Inflammatory macrophage treated with lipopolysaccharide for 4 hours (primary cell): Measurements from ENCODE around the gene ADGRB3.
A peak's percentile ranks its signal among the peaks of the same experiment; 100 is the strongest.
"Not testable (repeated sequence)": the region's sequence is repeated elsewhere in the genome, so short reads cannot be mapped to it uniquely, and the experiment has no call there.

Experiments
- DNase-seq: peaks from one replicate; pipeline ENCODE4 v3.0.0-alpha.2; 2020

The ADGRB3 gene

GRCh38 chr6:68852791-68853190 is 217.7 kb downstream of the ADGRB3 start:
- DNase-seq: no peak

- DNase-seq: no peak
Observed at GRCh38 chr6:68859233-68859632, 224.2 kb downstream of the ADGRB3 start.

GRCh38 chr6:68868646-68869045 is 233.6 kb downstream of the ADGRB3 start:
- DNase-seq: no peak

- DNase-seq: no peak
Observed at GRCh38 chr6:68873236-68873635, 238.2 kb downstream of the ADGRB3 start.

- DNase-seq: no peak
Observed at GRCh38 chr6:68874747-68875146, 239.7 kb downstream of the ADGRB3 start.

GRCh38 chr6:68875403-68875802 is 240.3 kb downstream of the ADGRB3 start:
- DNase-seq: no peak

- peak; percentile 11 for DNase-seq
Observed at GRCh38 chr6:68876792-68877493, 241.9 kb downstream of the ADGRB3 start.

- no peak for DNase-seq
Observed at GRCh38 chr6:68880050-68880813, 245.2 kb downstream of the ADGRB3 start.

GRCh38 chr6:68883325-68883724 is 248.2 kb downstream of the ADGRB3 start:
- DNase-seq: not testable (repeated sequence)

- DNase-seq: no peak
Observed at GRCh38 chr6:68891419-68891818, 256.3 kb downstream of the ADGRB3 start.

- DNase-seq: no peak
Observed at GRCh38 chr6:68892452-68892851, 257.4 kb downstream of the ADGRB3 start.

GRCh38 chr6:68895929-68896328 is 260.8 kb downstream of the ADGRB3 start:
- DNase-seq: no peak

- DNase-seq: no peak
Observed at GRCh38 chr6:68901044-68901443, 266.0 kb downstream of the ADGRB3 start.

GRCh38 chr6:68911334-68911733 is 276.3 kb downstream of the ADGRB3 start:
- no peak for DNase-seq

- no peak for DNase-seq
Observed at GRCh38 chr6:68911811-68912210, 276.7 kb downstream of the ADGRB3 start.

- DNase-seq: not testable (repeated sequence)
Observed at GRCh38 chr6:68912805-68913204, 277.7 kb downstream of the ADGRB3 start.

- no peak for DNase-seq
Observed at GRCh38 chr6:68915586-68915985, 280.5 kb downstream of the ADGRB3 start.

- DNase-seq: no peak
Observed at GRCh38 chr6:68919537-68919936, 284.5 kb downstream of the ADGRB3 start.

GRCh38 chr6:68941345-68941744 is 306.3 kb downstream of the ADGRB3 start:
- no peak for DNase-seq

GRCh38 chr6:68947721-68948120 is 312.6 kb downstream of the ADGRB3 start:
- DNase-seq: no peak

- DNase-seq: no peak
Observed at GRCh38 chr6:68951270-68951669, 316.2 kb downstream of the ADGRB3 start.

GRCh38 chr6:68958327-68958726 is 323.2 kb downstream of the ADGRB3 start:
- no peak for DNase-seq

GRCh38 chr6:68967549-68968300 is 332.6 kb downstream of the ADGRB3 start:
- DNase-seq: peak; percentile 54

- no peak for DNase-seq
Observed at GRCh38 chr6:68968301-68968649, 333.2 kb downstream of the ADGRB3 start.
